Panc1 (cell line): ENCODE data around the gene RASGRF2.

Source experiments
- CTCF ChIP-seq: fragments of 450-650 bp; IDR thresholded peaks from 2 replicates; pipeline ENCODE4 v1.5.1; 2017; ENCODE audit warnings: mild to moderate bottlenecking
- POLR2AphosphoS5 ChIP-seq: IDR thresholded peaks from 2 replicates; pipeline ENCODE4 v1.6.1; 2012; ENCODE audit warnings: mild to moderate bottlenecking, low read depth, low read length, moderate library complexity
- TCF7L2 ChIP-seq: IDR thresholded peaks from 2 replicates; pipeline ENCODE4 v1.6.1; 2011; ENCODE audit warnings: mild to moderate bottlenecking, low read depth, low read length, inconsistent platforms

GRCh38 chr5:80925931-80926330 lies 34.2 kb upstream of the RASGRF2 start:
- TF ChIP-seq CTCF = no peak
- no peak for TF ChIP-seq POLR2AphosphoS5
- TF ChIP-seq TCF7L2 = no peak
